HEK293T (cell line): ENCODE results near the gene MFAP4.

Experiments used
- CTCF ChIA-PET: fragments of 350-600 bp; formaldehyde crosslinking; extraction: SDS; loops from one replicate; lab custom pipeline; 2021; ENCODE audit warnings: antibody characterized with exemption, inconsistent platforms; lab: Yijun Ruan, JAX
- POLR2A ChIA-PET: fragments of 350-600 bp; formaldehyde crosslinking; extraction: SDS; loops from one replicate; lab custom pipeline; 2020; ENCODE audit warnings: antibody characterized with exemption, inconsistent platforms; lab: Yijun Ruan, JAX
- DNase-seq: peaks from one replicate; pipeline ENCODE4 v3.0.0; 2012; ENCODE audit warnings: mixed read lengths; ENCODE audit errors: extremely low spot score
- ARNT ChIP-seq: fragments of 450-650 bp; IDR thresholded peaks from 2 replicates; pipeline ENCODE4 v1.6.1; 2017; ENCODE audit warnings: mild to moderate bottlenecking
- BHLHE40 ChIP-seq: fragments of 450-650 bp; IDR thresholded peaks from 2 replicates; pipeline ENCODE4 v1.6.1; 2016; ENCODE audit warnings: mild to moderate bottlenecking, moderate library complexity, borderline replicate concordance
- CTBP1 ChIP-seq: fragments of 450-650 bp; IDR thresholded peaks from 2 replicates; pipeline ENCODE4 v1.6.1; 2016; ENCODE audit warnings: borderline replicate concordance
- ELF4 ChIP-seq: fragments of 450-650 bp; IDR thresholded peaks from 2 replicates; pipeline ENCODE4 v1.6.1; 2017; ENCODE audit warnings: antibody characterized with exemption
- FOXA1 ChIP-seq: fragments of 450-650 bp; IDR thresholded peaks from 2 replicates; pipeline ENCODE4 v1.6.1; 2016; ENCODE audit warnings: mild to moderate bottlenecking
- FOXK2 ChIP-seq: fragments of 450-650 bp; IDR thresholded peaks from 2 replicates; pipeline ENCODE4 v1.6.1; 2016; ENCODE audit warnings: mild to moderate bottlenecking
- FOXM1 ChIP-seq: fragments of 450-650 bp; IDR thresholded peaks from 2 replicates; pipeline ENCODE4 v1.6.1; 2017; ENCODE audit warnings: mild to moderate bottlenecking, borderline replicate concordance
- HDGF ChIP-seq: fragments of 450-650 bp; IDR thresholded peaks from 2 replicates; pipeline ENCODE4 v1.6.1; 2017; ENCODE audit warnings: antibody characterized with exemption, borderline replicate concordance
- L3MBTL2 ChIP-seq: fragments of 450-650 bp; conservative IDR thresholded peaks from 2 replicates; pipeline ENCODE4 v1.6.1; 2016; ENCODE audit warnings: mild to moderate bottlenecking
- LEF1 ChIP-seq: fragments of 450-650 bp; IDR thresholded peaks from 2 replicates; pipeline ENCODE4 v1.6.1; 2017; ENCODE audit warnings: mild to moderate bottlenecking, borderline replicate concordance
- NFRKB ChIP-seq: fragments of 450-650 bp; IDR thresholded peaks from 2 replicates; pipeline ENCODE4 v1.6.1; 2016; ENCODE audit warnings: mild to moderate bottlenecking, moderate library complexity
- SP1 ChIP-seq: fragments of 450-650 bp; IDR thresholded peaks from 2 replicates; pipeline ENCODE4 v1.6.1; 2017
- SUZ12 ChIP-seq: fragments of 450-650 bp; IDR thresholded peaks from 2 replicates; pipeline ENCODE4 v1.6.1; 2016; ENCODE audit warnings: mild to moderate bottlenecking
- TARDBP ChIP-seq: fragments of 450-650 bp; IDR thresholded peaks from 2 replicates; pipeline ENCODE4 v1.6.1; 2016
- ZNF384 ChIP-seq: fragments of 450-650 bp; IDR thresholded peaks from 2 replicates; pipeline ENCODE4 v1.6.1; 2016
- TF ChIP-seq, protein P1 (sequence below): fragments of 450-650 bp; IDR thresholded peaks from 2 replicates; pipeline ENCODE4 v1.6.1; 2016

The MFAP4 gene

DNA sequence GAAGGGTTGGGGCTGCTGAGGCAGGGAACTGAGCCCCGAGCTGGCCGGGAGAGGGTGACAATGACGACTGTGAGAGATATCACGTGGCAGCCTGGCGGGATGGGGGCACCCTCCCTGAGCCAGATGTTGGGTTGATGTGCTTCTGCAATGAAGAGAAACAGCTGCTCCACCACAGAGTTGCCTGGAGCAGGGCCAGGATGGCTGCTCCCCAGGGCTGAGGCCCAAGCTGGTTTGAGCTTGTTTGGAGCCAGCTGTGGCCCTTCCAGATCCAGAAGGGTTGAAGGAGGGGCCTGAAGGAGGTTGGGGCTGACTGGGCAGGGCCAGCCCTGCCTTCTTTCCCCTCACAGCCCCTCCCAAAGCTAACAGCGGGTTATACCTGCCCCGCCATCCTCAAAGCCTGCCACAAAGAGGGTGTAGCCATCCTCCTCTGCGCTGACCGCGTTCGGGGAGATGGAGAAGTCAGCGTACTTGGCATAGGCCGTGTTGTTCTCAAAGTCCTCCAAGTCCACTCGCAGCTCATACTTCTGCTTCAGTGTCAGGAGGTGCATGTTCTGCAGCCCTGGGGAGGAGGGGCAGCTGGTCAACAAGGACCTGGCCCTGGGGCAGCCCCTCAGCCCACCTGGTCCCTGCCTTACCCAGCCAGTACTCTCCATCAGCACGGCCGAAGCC, 2.1 kb downstream of the MFAP4 start:
- ChIA-PET CTCF (no interaction called here), POLR2A (interaction anchor here (9.6 kb wide), 1 partner anchor 6 kb away, joined by 112 read pairs; the partner anchor contains the start of gene MAPK7)
- no peak for TF ChIP-seq FOXK2
- TF ChIP-seq SUZ12: no peak
- no peak for TF ChIP-seq BHLHE40
- TF ChIP-seq ARNT: no peak
- TF ChIP-seq ZNF384: no peak
- no peak for TF ChIP-seq FOXA1
- no peak for TF ChIP-seq LEF1
- TF ChIP-seq FOXM1: no peak
- TF ChIP-seq NFRKB: no peak
- no peak for TF ChIP-seq TARDBP
- no peak for TF ChIP-seq SP1
- no peak for TF ChIP-seq ELF4
- TF ChIP-seq CTBP1: no peak
- TF ChIP-seq, protein P1, sequence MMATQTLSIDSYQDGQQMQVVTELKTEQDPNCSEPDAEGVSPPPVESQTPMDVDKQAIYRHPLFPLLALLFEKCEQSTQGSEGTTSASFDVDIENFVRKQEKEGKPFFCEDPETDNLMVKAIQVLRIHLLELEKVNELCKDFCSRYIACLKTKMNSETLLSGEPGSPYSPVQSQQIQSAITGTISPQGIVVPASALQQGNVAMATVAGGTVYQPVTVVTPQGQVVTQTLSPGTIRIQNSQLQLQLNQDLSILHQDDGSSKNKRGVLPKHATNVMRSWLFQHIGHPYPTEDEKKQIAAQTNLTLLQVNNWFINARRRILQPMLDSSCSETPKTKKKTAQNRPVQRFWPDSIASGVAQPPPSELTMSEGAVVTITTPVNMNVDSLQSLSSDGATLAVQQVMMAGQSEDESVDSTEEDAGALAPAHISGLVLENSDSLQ: no peak
- TF ChIP-seq HDGF: no peak
- no peak for TF ChIP-seq L3MBTL2
- DNase-seq: no peak

- DNase-seq: no peak
- POLR2A ChIA-PET: no interaction called here
- CTCF ChIA-PET: no interaction called here
- TF ChIP-seq FOXK2 (no peak), CTBP1 (no peak), NFRKB (no peak)
Observed at GRCh38 chr17:19383681-19384470, 3.1 kb downstream of the MFAP4 start.

- ChIA-PET CTCF (no interaction called here), POLR2A (no interaction called here)
- no peak for DNase-seq
- TF ChIP-seq HDGF (no peak), FOXA1 (no peak)
Observed at GRCh38 chr17:19382531-19383444, 4.2 kb downstream of the MFAP4 start.

- ChIA-PET CTCF (no interaction called here), POLR2A (no interaction called here)
- no peak for TF ChIP-seq ZNF384
- TF ChIP-seq, protein P1: no peak
- no peak for TF ChIP-seq FOXM1
- no peak for TF ChIP-seq FOXK2
- no peak for TF ChIP-seq FOXA1
- TF ChIP-seq CTBP1: no peak
- TF ChIP-seq BHLHE40: no peak
- no peak for TF ChIP-seq SUZ12
- no peak for DNase-seq
Observed at GRCh38 chr17:19381741-19382444, 5.1 kb downstream of the MFAP4 start.

GRCh38 chr17:19381361-19381740, 5.6 kb downstream of the MFAP4 start:
- POLR2A ChIA-PET: no interaction called here

More at GRCh38 chr17:19381361-19381740, 5.6 kb downstream of the MFAP4 start:
- no peak for DNase-seq
- CTCF ChIA-PET: no interaction called here
- no peak for TF ChIP-seq SUZ12
- TF ChIP-seq NFRKB: no peak
- no peak for TF ChIP-seq TARDBP
- TF ChIP-seq ZNF384: no peak
- TF ChIP-seq LEF1: no peak
- no peak for TF ChIP-seq HDGF
